GM18519 (cell line): ENCODE measurements around the gene CD68.

Source experiments
- ATAC-seq: cut with Tn5 transposase; IDR thresholded peaks from one replicate; pipeline ENCODE4 v1.9.1; 2021; ENCODE audit warnings: mild to moderate bottlenecking, moderate library complexity; ENCODE audit not compliant: unreplicated experiment, low FRiP score

The CD68 gene

DNA sequence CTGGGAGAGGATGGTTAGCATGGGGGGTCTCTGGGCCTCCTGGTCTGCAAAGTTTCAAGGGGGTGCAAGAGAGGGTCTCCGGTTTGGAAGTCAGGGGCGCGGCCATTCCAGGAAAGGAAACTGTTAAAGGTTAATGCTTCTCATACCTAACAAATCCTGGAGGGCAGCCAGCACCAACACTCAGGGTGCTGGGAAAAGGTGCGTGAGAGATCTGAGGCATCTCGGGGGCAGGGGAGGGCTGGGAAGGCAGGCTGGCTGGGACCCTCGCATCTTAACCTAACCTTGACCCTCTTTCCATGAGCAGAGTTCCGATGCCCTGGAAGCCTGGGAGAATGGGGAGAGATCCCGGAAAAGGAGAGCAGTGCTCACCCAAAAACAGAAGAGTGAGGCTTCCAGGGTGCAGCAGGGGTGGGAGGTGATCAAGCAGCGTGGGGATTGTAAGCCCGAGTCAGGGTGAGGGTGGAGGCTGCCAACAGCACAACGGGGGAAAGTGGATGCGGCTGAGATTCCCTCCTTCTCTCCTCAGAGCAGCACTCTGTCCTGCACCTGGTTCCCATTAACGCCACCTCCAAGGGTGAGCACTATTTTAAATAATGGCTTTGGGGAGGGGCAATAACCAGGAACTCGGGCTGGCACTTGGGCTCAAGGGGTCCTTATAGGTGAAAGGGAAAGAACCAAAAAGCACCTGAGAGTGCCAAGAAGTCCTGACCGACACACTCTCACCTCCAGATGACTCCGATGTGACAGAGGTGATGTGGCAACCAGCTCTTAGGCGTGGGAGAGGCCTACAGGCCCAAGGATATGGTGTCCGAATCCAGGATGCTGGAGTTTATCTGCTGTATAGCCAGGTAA, 19.9 kb upstream of the CD68 start:
- ATAC-seq, result no peak

DNA sequence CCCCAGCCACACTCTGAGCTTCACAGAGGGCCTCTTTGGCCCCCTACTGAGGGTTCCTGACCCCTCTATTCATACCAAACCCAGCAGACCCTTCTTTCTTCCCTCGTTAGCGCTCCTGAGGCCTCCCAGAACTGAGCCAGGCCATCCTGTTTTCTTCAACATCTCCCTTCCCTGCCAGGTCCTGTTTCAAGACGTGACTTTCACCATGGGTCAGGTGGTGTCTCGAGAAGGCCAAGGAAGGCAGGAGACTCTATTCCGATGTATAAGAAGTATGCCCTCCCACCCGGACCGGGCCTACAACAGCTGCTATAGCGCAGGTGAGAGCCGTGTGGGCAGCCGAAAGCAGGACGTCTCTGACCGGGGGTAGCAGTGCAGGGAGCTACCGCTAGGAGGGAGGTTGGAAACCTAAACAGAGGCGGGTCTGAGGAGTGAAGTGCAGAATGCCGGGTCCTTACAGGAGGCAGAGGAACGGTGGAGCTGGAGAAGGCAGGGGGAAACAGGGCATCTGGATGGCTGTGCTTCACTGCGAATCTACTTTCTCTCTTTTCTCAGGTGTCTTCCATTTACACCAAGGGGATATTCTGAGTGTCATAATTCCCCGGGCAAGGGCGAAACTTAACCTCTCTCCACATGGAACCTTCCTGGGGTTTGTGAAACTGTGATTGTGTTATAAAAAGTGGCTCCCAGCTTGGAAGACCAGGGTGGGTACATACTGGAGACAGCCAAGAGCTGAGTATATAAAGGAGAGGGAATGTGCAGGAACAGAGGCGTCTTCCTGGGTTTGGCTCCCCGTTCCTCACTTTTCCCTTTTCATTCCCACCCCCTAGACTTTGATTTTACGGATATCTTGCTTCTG, 19.0 kb upstream of the CD68 start:
- no peak for ATAC-seq

DNA sequence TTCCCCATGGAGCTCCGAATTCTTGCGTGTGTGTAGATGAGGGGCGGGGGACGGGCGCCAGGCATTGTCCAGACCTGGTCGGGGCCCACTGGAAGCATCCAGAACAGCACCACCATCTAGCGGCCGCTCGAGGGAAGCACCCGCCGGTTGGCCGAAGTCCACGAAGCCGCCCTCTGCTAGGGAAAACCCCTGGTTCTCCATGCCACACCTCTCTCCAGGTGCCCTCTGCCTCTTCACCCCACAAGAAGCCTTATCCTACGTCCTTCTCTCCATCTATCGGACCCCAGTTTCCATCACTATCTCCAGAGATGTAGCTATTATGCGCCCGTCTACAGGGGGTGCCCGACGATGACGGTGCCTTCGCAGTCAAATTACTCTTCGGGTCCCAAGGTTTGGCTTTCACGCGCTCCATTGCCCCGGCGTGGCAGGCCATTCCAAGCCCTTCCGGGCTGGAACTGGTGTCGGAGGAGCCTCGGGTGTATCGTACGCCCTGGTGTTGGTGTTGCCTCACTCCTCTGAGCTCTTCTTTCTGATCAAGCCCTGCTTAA, 18.3 kb upstream of the CD68 start:
- peak; percentile 39 for ATAC-seq

DNA sequence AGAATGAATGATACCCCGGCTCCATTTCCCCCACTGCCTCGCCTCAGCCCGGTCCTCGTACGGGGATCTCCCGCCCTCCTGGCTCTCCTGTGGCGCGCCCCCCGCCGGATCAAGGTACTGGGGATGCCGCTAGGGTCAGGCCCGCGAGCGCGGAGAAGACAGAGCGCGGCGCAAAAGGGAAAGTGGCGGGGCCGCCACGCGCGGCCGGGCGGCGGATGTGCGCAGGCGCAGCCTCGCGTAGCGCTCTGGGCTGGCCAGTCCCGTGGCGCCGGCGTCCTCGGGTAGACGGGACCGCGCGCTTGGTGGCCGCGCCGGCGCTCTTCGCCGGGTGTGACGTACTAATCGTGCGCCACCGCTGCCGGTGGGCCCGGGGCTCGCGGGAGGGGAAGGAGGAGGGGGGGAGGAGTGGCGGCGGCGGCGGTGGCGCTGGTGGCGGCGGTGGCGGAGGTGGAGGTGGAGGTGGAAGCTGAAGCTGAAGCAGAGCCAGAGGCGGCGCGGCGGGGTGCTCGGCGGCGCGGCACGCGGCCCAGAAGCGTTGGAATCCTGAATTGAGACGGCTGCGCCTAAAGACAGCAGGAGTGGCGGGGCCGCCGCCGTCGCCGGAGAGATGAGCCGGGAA, 17.7 kb upstream of the CD68 start, which contains the start of gene SENP3:
Gene SENP3 (plus strand): TSS at position 331 of the 619 bp plus-strand sequence. CDS start 1,158 bp downstream, outside the sequence.
- ATAC-seq, result peak; percentile 59

- no peak for ATAC-seq
Observed at GRCh38 chr17:7562208-7562605, 17.2 kb upstream of the CD68 start.

DNA sequence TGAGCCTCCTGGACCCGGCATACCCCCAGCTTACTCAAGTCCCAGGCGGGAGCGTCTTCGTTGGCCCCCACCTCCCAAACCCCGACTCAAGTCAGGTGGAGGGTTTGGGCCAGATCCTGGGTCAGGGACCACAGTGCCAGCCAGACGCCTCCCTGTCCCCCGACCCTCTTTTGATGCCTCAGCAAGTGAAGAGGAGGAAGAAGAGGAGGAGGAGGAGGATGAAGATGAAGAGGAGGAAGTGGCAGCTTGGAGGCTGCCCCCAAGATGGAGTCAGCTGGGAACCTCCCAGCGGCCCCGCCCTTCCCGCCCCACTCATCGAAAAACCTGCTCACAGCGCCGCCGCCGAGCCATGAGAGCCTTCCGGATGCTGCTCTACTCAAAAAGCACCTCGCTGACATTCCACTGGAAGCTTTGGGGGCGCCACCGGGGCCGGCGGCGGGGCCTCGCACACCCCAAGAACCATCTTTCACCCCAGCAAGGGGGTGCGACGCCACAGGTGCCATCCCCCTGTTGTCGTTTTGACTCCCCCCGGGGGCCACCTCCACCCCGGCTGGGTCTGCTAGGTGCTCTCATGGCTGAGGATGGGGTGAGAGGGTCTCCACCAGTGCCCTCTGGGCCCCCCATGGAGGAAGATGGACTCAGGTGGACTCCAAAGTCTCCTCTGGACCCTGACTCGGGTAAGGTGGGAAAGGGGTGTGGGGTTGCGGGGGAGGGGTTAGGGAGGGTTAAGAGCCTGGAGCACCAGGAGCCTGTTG, 16.1 kb upstream of the CD68 start:
- ATAC-seq, result no peak

- ATAC-seq, result no peak
Observed at GRCh38 chr17:7569571-7569970, 9.9 kb upstream of the CD68 start.

- no peak for ATAC-seq
Observed at GRCh38 chr17:7570351-7570750, 9.1 kb upstream of the CD68 start.

DNA sequence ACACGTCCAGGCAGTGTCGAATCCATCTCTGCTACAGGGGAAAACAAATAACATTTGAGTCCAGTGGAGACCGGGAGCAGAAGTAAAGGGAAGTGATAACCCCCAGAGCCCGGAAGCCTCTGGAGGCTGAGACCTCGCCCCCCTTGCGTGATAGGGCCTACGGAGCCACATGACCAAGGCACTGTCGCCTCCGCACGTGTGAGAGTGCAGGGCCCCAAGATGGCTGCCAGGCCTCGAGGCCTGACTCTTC, 7.2 kb upstream of the CD68 start:
- no peak for ATAC-seq

GRCh38 chr17:7572588-7573323, 6.7 kb upstream of the CD68 start:
- ATAC-seq, result peak; percentile 87

DNA sequence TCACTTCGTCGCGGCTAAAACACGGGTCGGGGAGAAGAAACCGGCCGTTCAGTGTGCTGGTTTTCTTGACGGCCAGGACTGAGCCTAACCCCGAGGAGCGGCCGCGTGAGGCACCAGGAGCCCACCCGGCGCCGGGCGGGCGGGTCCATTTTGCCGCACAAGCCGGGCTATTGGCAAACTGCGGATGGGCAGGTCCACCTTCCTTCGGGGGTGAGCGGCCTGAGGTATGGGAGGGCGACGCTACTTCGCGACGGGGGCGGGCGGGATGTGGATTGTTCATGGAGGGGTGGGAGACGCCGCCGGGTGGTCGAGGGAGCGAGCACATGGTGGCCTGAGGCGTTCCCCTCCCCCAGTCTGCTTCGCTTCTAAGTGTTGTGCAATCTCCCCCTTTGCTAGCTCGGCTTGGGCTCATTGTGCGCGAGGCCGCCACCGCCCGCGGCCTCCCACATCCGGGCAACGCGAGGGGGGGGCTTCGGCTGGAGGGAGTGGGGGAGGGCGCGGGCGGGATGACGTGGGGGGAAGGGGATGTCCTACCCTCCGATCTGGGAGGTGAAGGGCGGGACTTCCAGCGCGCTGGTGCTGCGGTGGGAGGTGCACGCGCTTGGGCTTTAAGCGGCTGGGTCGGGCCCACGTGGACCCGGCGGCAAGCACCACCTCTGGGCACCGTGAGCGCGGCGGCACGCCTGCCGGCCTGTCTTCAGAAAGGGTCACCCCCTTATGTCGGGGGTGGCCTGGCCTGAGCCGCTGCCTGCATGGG, 5.9 kb upstream of the CD68 start:
- no peak for ATAC-seq

DNA sequence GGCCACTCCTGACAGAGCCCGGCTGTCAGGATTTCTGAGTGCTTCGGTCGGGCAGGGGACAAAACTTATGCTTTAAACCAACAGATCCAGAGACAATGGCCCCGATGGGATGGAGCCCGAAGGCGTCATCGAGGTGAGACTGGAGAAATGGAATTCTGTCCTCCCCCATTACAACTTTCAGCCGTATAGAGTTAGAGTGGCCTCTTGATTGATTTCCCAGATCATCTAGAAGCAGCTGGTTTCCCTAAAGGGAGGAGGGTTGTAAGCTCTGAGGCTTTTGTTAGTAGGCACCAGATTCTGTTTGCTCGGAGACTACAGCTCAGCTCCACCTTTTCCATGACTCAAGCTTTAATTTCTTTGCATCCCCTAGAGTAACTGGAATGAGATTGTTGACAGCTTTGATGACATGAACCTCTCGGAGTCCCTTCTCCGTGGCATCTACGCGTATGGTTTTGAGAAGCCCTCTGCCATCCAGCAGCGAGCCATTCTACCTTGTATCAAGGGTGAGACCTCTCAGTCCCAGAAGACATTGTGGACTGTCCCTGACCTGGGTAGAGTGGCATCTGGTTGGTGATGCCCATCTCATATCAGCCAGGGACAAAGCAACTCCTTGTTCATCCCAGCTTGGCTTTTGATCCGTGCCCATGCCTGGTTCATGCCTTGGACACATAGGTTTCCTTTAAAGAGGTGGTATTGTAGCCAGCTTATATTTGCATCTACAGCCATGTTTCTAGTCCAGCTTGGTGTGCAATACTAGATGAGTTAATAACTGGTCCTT, 5.1 kb upstream of the CD68 start:
- ATAC-seq, result no peak

GRCh38 chr17:7575481-7575883, 4.0 kb upstream of the CD68 start:
- no peak for ATAC-seq

DNA sequence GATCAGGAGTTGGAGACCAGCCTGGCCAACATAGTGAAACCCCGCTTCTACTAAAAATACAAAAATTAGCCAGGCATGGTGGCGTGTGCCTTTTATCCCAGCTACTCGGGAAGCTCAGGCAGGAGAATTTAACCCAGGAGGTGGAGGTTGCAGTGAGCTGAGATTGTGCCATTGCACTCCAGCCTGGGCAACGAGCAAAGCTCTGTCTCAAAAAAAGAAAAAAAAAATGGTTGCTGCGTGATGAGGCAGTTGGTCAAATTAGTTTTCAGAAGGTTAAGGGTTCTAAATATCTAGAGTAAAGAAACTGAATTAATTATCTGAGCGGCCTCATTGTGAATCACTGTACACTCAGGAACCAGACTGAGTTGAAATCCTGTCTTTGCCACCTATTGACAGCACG, 3.5 kb upstream of the CD68 start:
- ATAC-seq, result no peak

- no peak for ATAC-seq
Observed at GRCh38 chr17:7576432-7576937, 3.0 kb upstream of the CD68 start.

GRCh38 chr17:7577327-7578199, 1.9 kb upstream of the CD68 start:
- ATAC-seq, result no peak
